Fibroblast of villous mesenchyme (primary cell): ENCODE data around the gene GBP5. TPM values are rescaled to one million over a fixed set of nuclear protein-coding genes. Genes with fewer than 3 reads are reported as not detected.

Source experiments
- DNase-seq: peaks from one replicate; pipeline ENCODE4 v3.0.0-alpha.2; 2010; ENCODE audit warnings: low read depth
- H3K4me3 ChIP-seq: 2 replicates; pipeline ENCODE4 v1.5.1; 2011; ENCODE audit warnings: low read depth, mild to moderate bottlenecking, low read length
- CTCF ChIP-seq: IDR thresholded peaks from 2 replicates; pipeline ENCODE4 v1.5.1; 2012; ENCODE audit warnings: low read depth, mild to moderate bottlenecking, low read length; ENCODE audit not compliant: insufficient read depth
- total RNA-seq: library from RNA; depleted of rRNA; stranded (reverse); fragments of >200 nt; gene quantifications from 2 replicates; pipeline ENCODE4 v1.2.3, GENCODE V29; 2012

Gene GBP5
- total RNA-seq, 1 donor, result under 0.01 TPM

GRCh38 chr1:89269277-89269676, 3.4 kb downstream of the GBP5 start:
- no peak for TF ChIP-seq CTCF
- no peak for DNase-seq
- H3K4me3 ChIP-seq, result no peak overlapping the region

GRCh38 chr1:89262643-89263042, 10.0 kb downstream of the GBP5 start:
- H3K4me3 ChIP-seq, result no peak overlapping the region
- no peak for TF ChIP-seq CTCF
- DNase-seq, result peak; percentile 37

GRCh38 chr1:89261926-89262515, 10.6 kb downstream of the GBP5 start:
- no peak overlapping the region for H3K4me3 ChIP-seq
- no peak for DNase-seq
- no peak for TF ChIP-seq CTCF

DNA sequence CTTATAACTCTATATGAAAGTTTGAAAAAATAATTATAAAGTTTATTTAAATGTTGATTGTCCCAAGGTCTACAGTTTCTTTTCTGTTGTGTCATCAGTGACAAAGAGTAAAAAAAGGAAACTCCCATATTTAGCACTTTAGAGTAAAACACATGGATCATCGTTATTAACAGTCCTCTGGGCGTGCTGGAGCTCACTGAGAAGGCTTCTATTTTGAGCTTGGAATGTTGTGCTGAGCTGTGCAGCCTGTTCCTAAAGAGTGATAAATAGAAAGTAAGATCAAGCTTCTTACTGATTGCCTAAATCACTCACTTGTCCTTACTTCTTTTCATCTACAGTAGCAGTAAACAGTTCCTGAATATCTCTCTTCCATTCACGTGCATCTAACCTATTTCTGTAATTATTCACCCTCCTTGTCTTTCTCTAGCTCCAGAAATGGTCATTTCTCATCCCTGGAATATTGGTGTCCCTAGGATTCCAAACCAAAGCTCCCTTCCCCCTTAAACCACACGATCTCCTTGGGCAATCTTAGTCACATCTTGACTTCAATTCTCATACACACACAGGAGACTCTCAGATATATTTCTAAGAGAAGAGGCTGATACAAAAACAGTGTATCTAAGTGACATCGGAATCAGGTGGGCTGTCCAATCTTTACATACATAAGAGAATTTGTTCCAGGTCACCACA, 11.9 kb downstream of the GBP5 start:
- DNase-seq, result peak; percentile 14
- no peak overlapping the region for H3K4me3 ChIP-seq
- TF ChIP-seq CTCF, result no peak

GRCh38 chr1:89260042-89260441, 12.6 kb downstream of the GBP5 start:
- TF ChIP-seq CTCF, result no peak
- H3K4me3 ChIP-seq, result no peak overlapping the region
- no peak for DNase-seq

- no peak for TF ChIP-seq CTCF
- H3K4me3 ChIP-seq, result no peak overlapping the region
- no peak for DNase-seq
Measured at GRCh38 chr1:89259283-89259971, 13.2 kb downstream of the GBP5 start.
